ENCODE measurements around the gene CNN2. TPM values are rescaled to one million over a fixed set of nuclear protein-coding genes. Genes with fewer than 3 reads are reported as not detected.

CNN2 gene
- total and polyA plus RNA-seq, 2 of the 4 experiments (the other 2 are of a cell fraction): 272 to 395 TPM

- CTCF ChIA-PET: interaction anchor here (1.2 kb wide), 1 partner anchor 31 kb away, joined by 3 read pairs; no protein-coding TSS in a partner anchor
- no peak overlapping the region for H2BK120ac ChIP-seq (ENCODE audit: low read depth, low read length)
- 0 out of 2 replicates have a peak overlapping the region, but pooled peaks have one; percentile 39 for H3K23ac ChIP-seq (ENCODE audit: low read depth, low read length)
- no peaks in the 10 kb centered on the region for H3K27me3 ChIP-seq (ENCODE audit: control insufficient read depth, insufficient read depth, low read length)
- H4K91ac ChIP-seq (ENCODE audit: insufficient read depth, low read depth, low read length): no peak overlapping the region
- no peak overlapping the region; the same call in 1 of the 2 replicates for H3K14ac ChIP-seq (replicated peaks; ENCODE audit: low read depth, low read length)
- H3K18ac ChIP-seq (ENCODE audit: low read depth, low read length): no peak overlapping the region
- no peak overlapping the region for H2BK15ac ChIP-seq (ENCODE audit: low read depth, low read length)
- WGBS, 2 experiments (ENCODE audit: extremely low coverage in 2 of 2, insufficient read length in 1 of 2): 2% methylated on average over 9 of the region's 27 CpGs; no CpG with 5 or more reads in 1 of the 2 experiments
- POLR2A ChIA-PET (ENCODE audit: unreplicated experiment): interaction anchor here (0.8 to 1.8 kb wide), 3 partner anchors 12 to 14 kb away, joined by 3 to 5 read pairs (median 4); partner anchors contain the start of gene CNN2
- in situ Hi-C loops (cut with MboI; ENCODE audit: low sequenced_read_pairs) (no loop called here), dilution Hi-C loops (cut with HindIII; ENCODE audit: low sequenced_read_pairs, unreplicated experiment) (no loop called here), intact Hi-C loops (cut with micrococcal nuclease) (loop anchor here (2.0 kb wide), 2 partner anchors 54 to 62 kb away; partner anchors contain the start of genes GPX4 and POLR2E)
- H3K9ac ChIP-seq (ENCODE audit: low read depth, low read length): peak overlapping the region; percentile 9
- no peak overlapping the region for H3K56ac ChIP-seq (ENCODE audit: extremely low read depth, insufficient read depth, low read length)
- no peak overlapping the region for H3K27ac ChIP-seq (ENCODE audit: insufficient read depth, low read length)
- no peak overlapping the region for H2BK5ac ChIP-seq (ENCODE audit: low read depth, low read length, poor library complexity, severe bottlenecking)
- peaks cover 29% of the 10 kb centered on the region for H3K36me3 ChIP-seq (ENCODE audit: control insufficient read depth, insufficient read depth, low read length)
- ATAC-seq (ENCODE audit: low read depth) (peak; percentile 73), DNase-seq (peak; percentile 93)
- peaks cover 0 to 22% of the 10 kb centered on the region in 2 experiments; a peak in 2 of 4 replicates for H3K79me1 ChIP-seq (ENCODE audit: low read depth in 1 of 2, low read length in 2 of 2)
- H2BK20ac ChIP-seq (ENCODE audit: low read depth, low read length): no peak overlapping the region
- no TSS peak for BruUV-seq (replicated peaks)
- H2AFZ ChIP-seq (replicated peaks; ENCODE audit: low read length, poor library complexity): peak overlapping the region; percentile 90
- H3K4me3 ChIP-seq (ENCODE audit: insufficient read depth, low read depth, low read length): peak overlapping the region; percentile 44
- H4K8ac ChIP-seq (ENCODE audit: low read depth in 2 of 2, low read length in 2 of 2): no peak overlapping the region; a peak in 1 of 4 replicates
- peaks cover 7% of the 10 kb centered on the region; the same call in 1 of the 2 replicates for H3K4me1 ChIP-seq (ENCODE audit: control insufficient read depth, insufficient read depth, low read length)
- no peak overlapping the region for H4K5ac ChIP-seq (ENCODE audit: low read depth, low read length)
- H3K4me2 ChIP-seq (ENCODE audit: low read depth, low read length): peak overlapping the region; percentile 77
- H3K9me1 ChIP-seq (ENCODE audit: insufficient read depth, low read length): no peaks in the 10 kb centered on the region
- peak overlapping the region; percentile 23 for H2AK9ac ChIP-seq (replicated peaks; ENCODE audit: low read depth, low read length, poor library complexity)
- H2AK5ac ChIP-seq (ENCODE audit: low read depth, low read length): peak overlapping the region; percentile 11; the same call in 1 of the 2 replicates
- H3K9me3 ChIP-seq (ENCODE audit: control insufficient read depth, insufficient read depth, low read length): no peaks in the 10 kb centered on the region
- peak overlapping the region; percentile 4; the same call in 1 of the 2 replicates for H3K4ac ChIP-seq (ENCODE audit: low read depth, low read length)
- H4K20me1 ChIP-seq (ENCODE audit: insufficient read depth, low read length): peaks cover 38% of the 10 kb centered on the region
- TF ChIP-seq MAFK (IDR thresholded peaks at IDR 0.05; ENCODE audit: low read depth, low read length): peak; percentile 21; the same call in 1 of the 2 replicates
- no peak for TF ChIP-seq NFE2L2 (IDR thresholded peaks at IDR 0.05; ENCODE audit: low read depth, low read length)
- TF ChIP-seq CHD1 (IDR thresholded peaks at IDR 0.05; ENCODE audit: low read depth, low read length): no peak
- peak; percentile 55; the same call in 1 of the 2 replicates for TF ChIP-seq FOS (IDR thresholded peaks at IDR 0.05; ENCODE audit: low read depth, low read length)
- TF ChIP-seq ELK1 (IDR thresholded peaks at IDR 0.05; ENCODE audit: borderline replicate concordance, low read depth, low read length): no peak
- no peak for TF ChIP-seq POLR2A (IDR thresholded peaks at IDR 0.05; ENCODE audit: low read depth, low read length)
- no peak for TF ChIP-seq USF2 (IDR thresholded peaks at IDR 0.05; ENCODE audit: low read depth, low read length)
- no peak for TF ChIP-seq MXI1 (IDR thresholded peaks at IDR 0.05; ENCODE audit: borderline replicate concordance, low read depth, low read length)
- TF ChIP-seq RCOR1 (IDR thresholded peaks at IDR 0.05; ENCODE audit: insufficient replicate concordance, low read length): peak; percentile 91
- TF ChIP-seq RFX5 (IDR thresholded peaks at IDR 0.05; ENCODE audit: low read depth, low read length): no peak
- TF ChIP-seq MAZ (IDR thresholded peaks at IDR 0.05; ENCODE audit: borderline replicate concordance, low read depth, low read length): peak; percentile 24; the same call in 1 of the 2 replicates
- TF ChIP-seq RAD21 (IDR thresholded peaks at IDR 0.05; ENCODE audit: low read length): no peak
- TF ChIP-seq CTCF (conservative IDR thresholded peaks at IDR 0.05; ENCODE audit: low read depth, low read length): no peak
Observed at GRCh38 chr19:1040476-1041271, 14.3 kb downstream of the CNN2 start.
